ENCODE measurements around the gene SUSD1. TPM values are rescaled to one million over a fixed set of nuclear protein-coding genes. Genes with fewer than 3 reads are reported as not detected.

The SUSD1 gene
- total and polyA plus RNA-seq, 2 of the 13 experiments (the other 11 are each of a cell fraction or from before 2014, with no cell fraction given) = 25.9 to 32.3 TPM

- TF ChIP-seq SAP130 (CRISPR knock-in tag; IDR thresholded peaks at IDR 0.05; ENCODE audit: low read depth) = peak; percentile 20; the same call in 1 of the 2 replicates
- TF ChIP-seq ZNF552 (CRISPR knock-in tag; IDR thresholded peaks at IDR 0.05; ENCODE audit: borderline replicate concordance) = no peak
- TF ChIP-seq TAF15 (IDR thresholded peaks at IDR 0.05; ENCODE audit: low read depth, low read length, poor library complexity, severe bottlenecking) = no peak
- no peak for TF ChIP-seq ZFYVE20 (CRISPR knock-in tag; IDR thresholded peaks at IDR 0.05; ENCODE audit: borderline replicate concordance, low read depth)
- TF ChIP-seq SIN3B (IDR thresholded peaks at IDR 0.05; ENCODE audit: low read length) = no peak
- TF ChIP-seq, protein P1, sequence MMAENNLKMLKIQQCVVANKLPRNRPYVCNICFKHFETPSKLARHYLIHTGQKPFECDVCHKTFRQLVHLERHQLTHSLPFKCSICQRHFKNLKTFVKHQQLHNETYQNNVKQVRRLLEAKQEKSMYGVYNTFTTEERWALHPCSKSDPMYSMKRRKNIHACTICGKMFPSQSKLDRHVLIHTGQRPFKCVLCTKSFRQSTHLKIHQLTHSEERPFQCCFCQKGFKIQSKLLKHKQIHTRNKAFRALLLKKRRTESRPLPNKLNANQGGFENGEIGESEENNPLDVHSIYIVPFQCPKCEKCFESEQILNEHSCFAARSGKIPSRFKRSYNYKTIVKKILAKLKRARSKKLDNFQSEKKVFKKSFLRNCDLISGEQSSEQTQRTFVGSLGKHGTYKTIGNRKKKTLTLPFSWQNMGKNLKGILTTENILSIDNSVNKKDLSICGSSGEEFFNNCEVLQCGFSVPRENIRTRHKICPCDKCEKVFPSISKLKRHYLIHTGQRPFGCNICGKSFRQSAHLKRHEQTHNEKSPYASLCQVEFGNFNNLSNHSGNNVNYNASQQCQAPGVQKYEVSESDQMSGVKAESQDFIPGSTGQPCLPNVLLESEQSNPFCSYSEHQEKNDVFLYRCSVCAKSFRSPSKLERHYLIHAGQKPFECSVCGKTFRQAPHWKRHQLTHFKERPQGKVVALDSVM (CRISPR knock-in tag; IDR thresholded peaks at IDR 0.05) = peak; percentile 63; the same call in 1 of the 2 replicates
- TF ChIP-seq PAXIP1 (CRISPR knock-in tag; conservative IDR thresholded peaks at IDR 0.05) = peak; percentile 56
- TF ChIP-seq ZNF441 (CRISPR knock-in tag; IDR thresholded peaks at IDR 0.05; ENCODE audit: borderline replicate concordance) = peak; percentile 98
- no peak for TF ChIP-seq HDAC6 (IDR thresholded peaks at IDR 0.05; ENCODE audit: low read depth, low read length)
- no peak for TF ChIP-seq PHF20 (CRISPR knock-in tag; IDR thresholded peaks at IDR 0.05)
- TF ChIP-seq ZNF550 (CRISPR knock-in tag; IDR thresholded peaks at IDR 0.05; ENCODE audit: borderline replicate concordance) = no peak
- no peak for TF ChIP-seq EHMT2 (IDR thresholded peaks at IDR 0.05; ENCODE audit: borderline replicate concordance, low read depth, low read length)
- no peak for TF ChIP-seq ZFP62 (CRISPR knock-in tag; IDR thresholded peaks at IDR 0.05)
- TF ChIP-seq MTA1 (CRISPR knock-in tag; IDR thresholded peaks at IDR 0.05; ENCODE audit: borderline replicate concordance) = no peak
- no peak for TF ChIP-seq CHD4 (IDR thresholded peaks at IDR 0.05; ENCODE audit: borderline replicate concordance, low read length)
- TF ChIP-seq PRMT3 (CRISPR knock-in tag; IDR thresholded peaks at IDR 0.05; ENCODE audit: borderline replicate concordance, low read depth) = no peak
- no peak for TF ChIP-seq MAFG (CRISPR knock-in tag; IDR thresholded peaks at IDR 0.05)
- TF ChIP-seq LCORL (IDR thresholded peaks at IDR 0.05) = no peak
- peak; percentile 55; the same call in 1 of the 2 replicates for TF ChIP-seq LCORL (CRISPR knock-in tag; IDR thresholded peaks at IDR 0.05)
- no peak for TF ChIP-seq POLR2G (IDR thresholded peaks at IDR 0.05; ENCODE audit: low read depth, low read length)
- no peak for TF ChIP-seq ZNF614 (CRISPR knock-in tag; IDR thresholded peaks at IDR 0.05; ENCODE audit: borderline replicate concordance)
- no peak for TF ChIP-seq TMF1 (CRISPR knock-in tag; IDR thresholded peaks at IDR 0.05; ENCODE audit: low read depth)
- TF ChIP-seq ZNF850 (CRISPR knock-in tag; conservative IDR thresholded peaks at IDR 0.05) = no peak
- no peak for TF ChIP-seq THAP11 (CRISPR knock-in tag; IDR thresholded peaks at IDR 0.05)
- no peak for TF ChIP-seq TEAD3 (CRISPR knock-in tag; optimal IDR thresholded peaks at IDR 0.05; ENCODE audit: borderline replicate concordance)
- no peak for TF ChIP-seq CREB3 (CRISPR knock-in tag; IDR thresholded peaks at IDR 0.05)
Measured at GRCh38 chr9:112110094-112110776, 64.9 kb downstream of the SUSD1 start (continued).

Data from HepG2 (cell line).